ENCODE data around the gene DCLK1.

DNA sequence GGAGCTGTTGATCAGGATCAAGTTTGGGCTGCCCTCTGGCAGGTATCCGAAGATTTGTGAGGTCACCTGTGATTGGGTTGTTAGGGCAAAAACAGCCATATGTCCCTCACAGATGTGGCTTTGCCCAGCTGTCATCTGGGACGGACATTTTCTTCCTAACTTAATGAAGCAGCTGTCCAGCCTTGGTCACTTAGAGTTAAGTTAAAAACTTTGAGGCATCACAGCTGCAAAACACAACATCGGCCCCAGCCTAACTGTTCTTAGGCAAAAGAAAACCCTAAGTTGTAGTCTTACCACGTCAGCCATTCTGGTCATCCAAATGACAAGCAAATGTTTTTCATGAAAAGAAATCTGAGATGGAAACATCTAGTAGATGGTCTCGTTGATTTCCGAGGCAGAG is 318.4 kb downstream of the DCLK1 start:
- TF ChIP-seq, protein P1, sequence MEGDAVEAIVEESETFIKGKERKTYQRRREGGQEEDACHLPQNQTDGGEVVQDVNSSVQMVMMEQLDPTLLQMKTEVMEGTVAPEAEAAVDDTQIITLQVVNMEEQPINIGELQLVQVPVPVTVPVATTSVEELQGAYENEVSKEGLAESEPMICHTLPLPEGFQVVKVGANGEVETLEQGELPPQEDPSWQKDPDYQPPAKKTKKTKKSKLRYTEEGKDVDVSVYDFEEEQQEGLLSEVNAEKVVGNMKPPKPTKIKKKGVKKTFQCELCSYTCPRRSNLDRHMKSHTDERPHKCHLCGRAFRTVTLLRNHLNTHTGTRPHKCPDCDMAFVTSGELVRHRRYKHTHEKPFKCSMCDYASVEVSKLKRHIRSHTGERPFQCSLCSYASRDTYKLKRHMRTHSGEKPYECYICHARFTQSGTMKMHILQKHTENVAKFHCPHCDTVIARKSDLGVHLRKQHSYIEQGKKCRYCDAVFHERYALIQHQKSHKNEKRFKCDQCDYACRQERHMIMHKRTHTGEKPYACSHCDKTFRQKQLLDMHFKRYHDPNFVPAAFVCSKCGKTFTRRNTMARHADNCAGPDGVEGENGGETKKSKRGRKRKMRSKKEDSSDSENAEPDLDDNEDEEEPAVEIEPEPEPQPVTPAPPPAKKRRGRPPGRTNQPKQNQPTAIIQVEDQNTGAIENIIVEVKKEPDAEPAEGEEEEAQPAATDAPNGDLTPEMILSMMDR (IDR thresholded peaks at IDR 0.05), result no peak
- no peak for TF ChIP-seq POLR2A (IDR thresholded peaks at IDR 0.05)

All from tibial nerve (tissue), 3 donors.